NB4 (cell line): ENCODE data around the gene ZNF319.

Experiments used
- POLR2A ChIP-seq: IDR thresholded peaks from 2 replicates; pipeline ENCODE4 v1.6.1; 2011; ENCODE audit warnings: mild to moderate bottlenecking; ENCODE audit not compliant: insufficient read length; ENCODE audit errors: extremely low read depth
- TF ChIP-seq, protein P1 (sequence below): IDR thresholded peaks from one replicate; pipeline ENCODE4 v1.5.1; 2012; ENCODE audit warnings: low read depth, low read length

DNA sequence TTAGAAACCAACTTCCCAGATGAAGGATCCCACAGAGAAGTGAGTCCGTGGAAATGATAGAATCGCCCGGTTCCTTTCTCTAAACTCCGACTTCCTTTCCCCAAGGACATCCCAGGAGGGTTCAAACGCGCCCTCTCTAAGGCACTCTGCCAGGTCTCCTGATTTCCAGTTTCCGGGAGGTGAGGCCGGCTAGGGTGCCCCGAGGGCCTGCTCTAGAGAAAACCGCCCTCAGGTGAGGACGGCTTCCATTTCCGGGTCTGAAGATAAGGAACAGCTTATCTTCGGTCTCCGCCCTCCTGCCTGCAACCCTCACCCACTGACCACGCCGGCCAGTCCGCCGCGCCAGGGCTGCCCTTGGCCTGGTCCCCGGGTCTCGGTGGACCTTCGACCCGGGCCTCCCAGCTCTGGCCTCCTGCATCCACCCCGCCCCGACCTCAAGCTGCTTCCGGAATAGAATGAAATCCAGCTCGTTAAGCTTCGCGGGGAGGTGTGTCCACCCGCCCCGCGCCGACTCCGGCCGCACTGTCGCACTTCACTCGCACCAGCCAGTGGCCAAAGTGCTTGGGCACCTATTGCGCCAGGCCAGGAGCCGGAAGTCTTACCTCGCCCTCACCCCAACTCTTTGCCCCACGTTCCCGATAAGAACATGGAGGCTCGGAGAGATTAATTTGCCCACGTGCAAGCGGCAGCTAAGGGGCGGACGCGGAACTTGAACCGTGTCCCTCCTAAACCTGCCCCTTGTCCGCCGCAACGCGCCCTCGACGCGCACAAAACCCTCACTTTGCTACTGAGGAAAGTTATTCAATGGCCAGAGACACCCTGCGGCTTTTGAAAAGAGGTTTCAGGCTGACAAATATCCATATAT lies 24.2 kb upstream of the ZNF319 start:
- TF ChIP-seq, protein P1, sequence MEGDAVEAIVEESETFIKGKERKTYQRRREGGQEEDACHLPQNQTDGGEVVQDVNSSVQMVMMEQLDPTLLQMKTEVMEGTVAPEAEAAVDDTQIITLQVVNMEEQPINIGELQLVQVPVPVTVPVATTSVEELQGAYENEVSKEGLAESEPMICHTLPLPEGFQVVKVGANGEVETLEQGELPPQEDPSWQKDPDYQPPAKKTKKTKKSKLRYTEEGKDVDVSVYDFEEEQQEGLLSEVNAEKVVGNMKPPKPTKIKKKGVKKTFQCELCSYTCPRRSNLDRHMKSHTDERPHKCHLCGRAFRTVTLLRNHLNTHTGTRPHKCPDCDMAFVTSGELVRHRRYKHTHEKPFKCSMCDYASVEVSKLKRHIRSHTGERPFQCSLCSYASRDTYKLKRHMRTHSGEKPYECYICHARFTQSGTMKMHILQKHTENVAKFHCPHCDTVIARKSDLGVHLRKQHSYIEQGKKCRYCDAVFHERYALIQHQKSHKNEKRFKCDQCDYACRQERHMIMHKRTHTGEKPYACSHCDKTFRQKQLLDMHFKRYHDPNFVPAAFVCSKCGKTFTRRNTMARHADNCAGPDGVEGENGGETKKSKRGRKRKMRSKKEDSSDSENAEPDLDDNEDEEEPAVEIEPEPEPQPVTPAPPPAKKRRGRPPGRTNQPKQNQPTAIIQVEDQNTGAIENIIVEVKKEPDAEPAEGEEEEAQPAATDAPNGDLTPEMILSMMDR = no peak
- no peak for TF ChIP-seq POLR2A
